Esophagus muscularis mucosa (tissue), 4 donors: Measurements from ENCODE around the gene PSMA5. TPM values are rescaled to one million over a fixed set of nuclear protein-coding genes. Genes with fewer than 3 reads are reported as not detected.
"Not testable (repeated sequence)": the region's sequence is repeated elsewhere in the genome, so short reads cannot be mapped to it uniquely, and the experiment has no call there.

Experiments used
- DNase-seq: peaks from one replicate; pipeline ENCODE4 v3.0.0-alpha.2; 2017; ENCODE audit errors: extremely low spot score
- H3K27ac ChIP-seq, 4 donors: fragments of 200-600 bp; sonication (generic); replicated peaks in 1 of 4; 1 replicate in 3 of 4; 2 replicates in 1 of 4; pipeline ENCODE4 v1.5.1; 2016 to 2019; ENCODE audit warnings: mild to moderate bottlenecking in 1 of 4
- H3K27me3 ChIP-seq, 4 donors: fragments of 200-600 bp; sonication (generic); one replicate each; pipeline versions ENCODE4 v1.5.1 to v1.6.0; 2016 to 2019
- H3K36me3 ChIP-seq, 4 donors: fragments of 200-600 bp; sonication (generic); one replicate each; pipeline ENCODE4 v1.5.1; 2016 to 2019
- H3K4me1 ChIP-seq, 4 donors: fragments of 200-600 bp; sonication (generic); one replicate each; pipeline ENCODE4 v1.5.1; 2016 to 2019
- H3K4me3 ChIP-seq, 4 donors: fragments of 200-600 bp; sonication (generic); 1 replicate in 2 of 4; 2 replicates in 2 of 4; pipeline ENCODE4 v1.5.1; 2016 to 2019; ENCODE audit warnings: mild to moderate bottlenecking in 4 of 4, moderate library complexity in 1 of 4
- H3K9me3 ChIP-seq, 4 donors: fragments of 200-600 bp; sonication (generic); 1 replicate in 3 of 4; 2 replicates in 1 of 4; pipeline ENCODE4 v1.5.1; 2016 to 2019
- CTCF ChIP-seq, 3 experiments: fragments of 200-600 bp in 2 of 3; fragments of 450-650 bp in 1 of 3; sonication (generic) in 2 of 3; IDR thresholded peaks; one replicate each; pipeline ENCODE4 v1.5.1; 2017 to 2019; ENCODE audit warnings: antibody characterized with exemption in 3 of 3, mild to moderate bottlenecking in 2 of 3, moderate library complexity in 1 of 3
- EP300 ChIP-seq: sonication (generic); formaldehyde crosslinking; IDR thresholded peaks from one replicate; pipeline ENCODE4 v1.6.1; 2017; ENCODE audit warnings: antibody characterized with exemption
- POLR2A ChIP-seq: fragments of 450-650 bp; IDR thresholded peaks from one replicate; pipeline ENCODE4 v1.6.1; 2017; ENCODE audit warnings: antibody characterized with exemption, moderate library complexity, mild to moderate bottlenecking, low read depth
- POLR2AphosphoS5 ChIP-seq, 2 donors: sonication (generic); formaldehyde crosslinking; IDR thresholded peaks; one replicate each; pipeline ENCODE4 v1.6.1; 2017; ENCODE audit warnings: antibody characterized with exemption in 2 of 2
- WGBS: methylation state at CpG from one replicate; pipeline ENCODE4 v1.1.5; 2018; 5-methylcytosine and 5-hydroxymethylcytosine counted together
- intact Hi-C: fragments of 100-400 bp; cut with DNase I; formaldehyde crosslinking; loops from one replicate; pipeline ENCODE4 v1.15.1; 2023
- total RNA-seq, 4 donors: library from RNA; depleted of rRNA; stranded (reverse); fragments of >200 nt; gene quantifications; one replicate each; pipeline versions ENCODE4 v1.1.0 to v1.2.1, GENCODE V29; 2016

Gene PSMA5
- total RNA-seq, 4 donors from 2014 or later: 15.8 to 29.8 (median 27.4) TPM

GRCh38 chr1:109466452-109467300 is 40.4 kb upstream of the PSMA5 start, which contains the start of gene SYPL2:
Gene SYPL2, plus strand, starts transcription at chr1:109466546. Its CDS starts 298 bp downstream, at chr1:109466844.
- TF ChIP-seq POLR2A: peak; percentile 37
- TF ChIP-seq EP300: no peak
- peak; percentile 2 to 58 for TF ChIP-seq POLR2AphosphoS5 (IDR thresholded peaks at IDR 0.05)
- Histone ChIP-seq H3K9me3 (no peaks in the 10 kb centered on the region), H3K27ac (peak within 1 kb of the TSS; percentile 80 to 90 (median 87)), H3K27me3 (peaks cover 0 to 11% (median 0%) of the 10 kb centered on the region in 4 donors), H3K4me1 (peaks cover 4 to 37% (median 33%) of the 10 kb centered on the region in 4 donors), H3K4me3 (peak within 1 kb of the TSS; percentile 75 to 95 (median 80)), H3K36me3 (no peaks in the 10 kb centered on the region)
- intact Hi-C loops: loop anchor here (5.0 kb wide), 1 partner anchor 39 kb away; the partner anchor contains the start of gene PSMA5
- WGBS: 0% methylated on average over 1 of the region's 88 CpGs
- DNase-seq: no peak

DNA sequence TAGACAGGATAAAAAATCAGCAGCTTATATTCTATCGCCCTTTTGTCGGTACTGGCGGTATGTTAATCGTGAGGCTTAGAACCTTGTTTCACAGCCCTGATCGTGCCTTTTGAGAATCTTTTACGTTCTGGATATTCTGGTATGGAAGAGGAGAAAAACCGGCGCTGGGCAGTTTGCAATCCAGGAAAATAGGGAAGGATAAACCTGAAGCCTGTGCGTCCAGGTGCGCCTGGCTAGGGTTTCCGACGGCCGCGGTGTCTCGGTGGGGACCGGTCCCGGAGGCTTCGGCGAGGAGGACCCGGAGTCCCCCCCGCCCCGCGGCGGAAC is 39.8 kb upstream of the PSMA5 start:
- Histone ChIP-seq H3K4me1 (peaks cover 4 to 37% (median 33%) of the 10 kb centered on the region in 4 donors), H3K36me3 (no peaks in the 10 kb centered on the region), H3K4me3 (peak overlapping the region; percentile 75 to 95 (median 80)), H3K9me3 (no peaks in the 10 kb centered on the region), H3K27me3 (peaks cover 0 to 11% (median 0%) of the 10 kb centered on the region in 4 donors), H3K27ac (peak overlapping the region; percentile 80 to 90 (median 87))
- TF ChIP-seq CTCF (IDR thresholded peaks at IDR 0.05): no peak
- TF ChIP-seq POLR2AphosphoS5 (IDR thresholded peaks at IDR 0.05): peak in 1 of 2 donors; percentile 60
- intact Hi-C loops: loop anchor here (5.0 kb wide), 1 partner anchor 39 kb away; the partner anchor contains the start of gene PSMA5
- no peak for DNase-seq
- 9% methylated on average over 14 of the region's 24 CpGs for WGBS

DNA sequence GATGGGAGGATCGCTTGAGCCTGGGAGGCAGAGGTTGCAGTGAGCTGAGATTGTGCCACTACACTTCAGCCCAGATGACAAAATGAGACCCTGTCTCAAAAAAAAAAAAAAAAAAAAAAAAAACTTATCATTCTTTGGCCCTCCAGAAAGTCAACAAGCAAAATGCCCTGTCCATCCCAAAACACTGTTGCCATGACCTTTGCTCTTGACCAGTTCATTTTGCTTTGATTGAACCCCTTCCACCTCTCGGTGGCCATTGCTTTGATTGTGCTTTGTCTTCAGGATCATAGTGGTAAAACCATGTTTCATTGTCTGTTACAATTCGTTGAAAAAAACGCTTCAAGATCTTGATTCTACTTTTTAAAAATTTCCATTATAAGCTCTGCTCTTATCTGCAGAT is 31.6 kb upstream of the PSMA5 start:
- WGBS: 85% methylated on average over 4 of the region's 4 CpGs
- Histone ChIP-seq H3K4me3 (no peak overlapping the region), H3K36me3 (no peaks in the 10 kb centered on the region), H3K27ac (no peak overlapping the region), H3K4me1 (no peaks in the 10 kb centered on the region), H3K9me3 (peaks cover 0 to 6% (median 0%) of the 10 kb centered on the region in 4 donors), H3K27me3 (no peaks in the 10 kb centered on the region)
- intact Hi-C loops: no loop called here
- DNase-seq: no peak
- no peak for TF ChIP-seq POLR2A
- TF ChIP-seq CTCF (IDR thresholded peaks at IDR 0.05): no peak
- no peak for TF ChIP-seq EP300
- TF ChIP-seq POLR2AphosphoS5 (IDR thresholded peaks at IDR 0.05): no peak

DNA sequence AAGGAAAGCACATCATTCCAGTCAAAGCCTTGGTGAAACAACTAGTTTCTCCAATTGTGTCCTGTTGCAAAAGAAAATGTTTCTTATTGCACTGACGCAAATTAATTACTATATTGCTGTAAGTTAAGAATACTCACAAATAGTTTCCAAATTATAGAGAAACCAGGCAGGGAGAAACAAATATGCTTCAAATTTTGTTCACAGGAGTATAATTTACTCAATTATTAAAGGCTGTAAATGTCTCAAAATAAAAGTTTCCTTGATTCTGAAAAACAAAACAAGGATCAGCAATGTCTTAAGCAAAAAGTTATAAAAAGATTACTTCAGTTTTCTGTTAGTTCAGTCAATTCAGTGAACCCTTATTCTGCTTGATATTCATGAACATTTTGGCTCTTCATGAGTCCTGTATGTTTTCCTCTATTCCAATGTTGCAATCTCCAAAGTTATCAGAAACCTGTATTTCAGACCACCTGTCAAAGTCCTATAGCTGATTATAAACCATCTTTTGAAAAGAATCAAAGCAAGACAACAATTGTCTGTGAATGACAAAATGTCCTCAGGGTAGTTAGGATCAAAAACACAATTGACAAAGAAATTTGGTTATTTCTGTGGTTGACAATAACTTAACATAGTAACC is 28.4 kb upstream of the PSMA5 start:
- Histone ChIP-seq H3K4me1 (no peaks in the 10 kb centered on the region), H3K27ac (no peak overlapping the region), H3K36me3 (no peaks in the 10 kb centered on the region), H3K9me3 (peaks cover 0 to 6% (median 0%) of the 10 kb centered on the region in 4 donors), H3K27me3 (no peaks in the 10 kb centered on the region), H3K4me3 (no peak overlapping the region)
- WGBS: 94% methylated on average over 1 of the region's 1 CpG
- TF ChIP-seq POLR2A (no peak), CTCF (IDR thresholded peaks at IDR 0.05) (no peak), POLR2AphosphoS5 (IDR thresholded peaks at IDR 0.05) (no peak), EP300 (no peak)
- intact Hi-C loops: no loop called here
- DNase-seq: no peak

- WGBS: 67% methylated on average over 4 of the region's 4 CpGs
- no peak overlapping the region for H3K4me3 ChIP-seq
- H3K27ac ChIP-seq: no peak overlapping the region
- no peak for DNase-seq
- no peaks in the 10 kb centered on the region for H3K9me3 ChIP-seq
- intact Hi-C loops: no loop called here
- H3K27me3 ChIP-seq: peaks cover 0 to 18% (median 3%) of the 10 kb centered on the region in 4 donors
- TF ChIP-seq EP300 (no peak), POLR2AphosphoS5 (IDR thresholded peaks at IDR 0.05) (no peak), POLR2A (no peak), CTCF (IDR thresholded peaks at IDR 0.05) (no peak)
- H3K4me1 ChIP-seq: no peaks in the 10 kb centered on the region
- no peaks in the 10 kb centered on the region for H3K36me3 ChIP-seq
Observed at GRCh38 chr1:109447524-109447923, 21.3 kb upstream of the PSMA5 start.

DNA sequence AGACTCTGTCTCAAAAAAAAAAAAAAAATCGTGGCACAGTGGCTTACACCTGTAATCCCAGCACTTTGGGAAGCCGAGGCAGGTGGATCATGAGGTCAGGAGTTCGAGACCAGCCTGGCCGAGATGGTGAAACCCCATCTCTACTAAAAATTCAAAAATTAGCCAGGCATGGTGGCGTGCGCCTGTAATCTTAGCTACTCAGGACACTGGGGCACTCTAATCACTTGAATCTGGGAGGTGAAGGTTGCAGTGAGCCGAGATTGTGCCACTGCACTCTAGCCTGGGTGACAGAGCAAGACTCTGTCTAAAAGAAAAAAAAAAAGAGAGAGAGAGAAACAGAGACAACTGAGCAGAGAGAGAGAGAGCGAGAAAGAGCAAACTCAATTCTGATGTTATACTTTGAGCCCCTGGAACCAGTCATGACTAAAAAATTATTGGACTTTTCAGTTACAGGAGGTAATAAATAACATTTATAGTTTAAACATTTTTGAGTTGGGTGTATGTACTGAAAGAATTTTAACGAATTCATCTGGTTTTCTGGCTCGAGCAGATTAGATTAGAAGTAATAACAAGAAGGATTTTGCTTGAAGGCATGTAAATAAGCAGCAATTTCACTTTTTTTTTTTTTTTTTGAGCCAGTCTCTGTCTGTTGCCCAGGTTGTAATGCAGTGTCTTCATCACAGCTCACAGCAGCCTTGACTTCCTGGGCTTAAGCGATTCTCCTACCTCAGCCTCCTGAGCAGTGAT is 19.9 kb upstream of the PSMA5 start:
- H3K36me3 ChIP-seq, H3K27ac ChIP-seq, H3K9me3 ChIP-seq, intact Hi-C loops, H3K4me3 ChIP-seq, H3K4me1 ChIP-seq: not testable (repeated sequence)
- WGBS: 77% methylated on average over 11 of the region's 11 CpGs
- peak; percentile 17 for DNase-seq
- H3K27me3 ChIP-seq: peaks cover 0 to 27% (median 3%) of the 10 kb centered on the region in 4 donors
